Neuronal stem cell (in vitro differentiated cells): ENCODE measurements around the gene PIAS1.
"Not testable (repeated sequence)": the region's sequence is repeated elsewhere in the genome, so short reads cannot be mapped to it uniquely, and the experiment has no call there.

Experiments used
- DNase-seq: peaks from one replicate; pipeline ENCODE4 v3.0.0-alpha.2; 2013; ENCODE audit warnings: low spot score
- H2AFZ ChIP-seq: one replicate; pipeline ENCODE4 v1.6.1; 2013; ENCODE audit warnings: mild to moderate bottlenecking, low read length, inconsistent platforms
- H2AK5ac ChIP-seq: 2 replicates; pipeline ENCODE4 v1.6.1; 2013; ENCODE audit warnings: low read depth, mild to moderate bottlenecking, inconsistent platforms, low read length, moderate library complexity, mixed read lengths
- H2BK120ac ChIP-seq: 2 replicates; pipeline ENCODE4 v1.6.1; 2013; ENCODE audit warnings: low read depth, mild to moderate bottlenecking, inconsistent platforms, low read length, moderate library complexity, mixed read lengths
- H2BK12ac ChIP-seq: one replicate; pipeline ENCODE4 v1.6.1; 2013; ENCODE audit warnings: low read length, inconsistent platforms
- H2BK15ac ChIP-seq: 2 replicates; pipeline ENCODE4 v1.6.1; 2013; ENCODE audit warnings: mild to moderate bottlenecking, low read length, inconsistent platforms, mixed read lengths
- H2BK5ac ChIP-seq: one replicate; pipeline ENCODE4 v1.6.1; 2013; ENCODE audit warnings: inconsistent platforms, mild to moderate bottlenecking, low read length, moderate library complexity
- H3K14ac ChIP-seq: one replicate; pipeline ENCODE4 v1.6.1; 2013; ENCODE audit warnings: low read length, inconsistent platforms
- H3K18ac ChIP-seq: 2 replicates; pipeline ENCODE4 v1.6.1; 2013; ENCODE audit warnings: low read length, inconsistent platforms
- H3K23ac ChIP-seq: 2 replicates; pipeline ENCODE4 v1.6.1; 2013; ENCODE audit warnings: low read depth, mild to moderate bottlenecking, mixed read lengths, low read length, inconsistent platforms; ENCODE audit not compliant: poor library complexity
- H3K27ac ChIP-seq: replicated peaks from 3 replicates; pipeline ENCODE4 v1.5.1; 2013; ENCODE audit warnings: low read length, inconsistent platforms
- H3K27me3 ChIP-seq, 3 experiments: 2 replicates each; pipeline ENCODE4 v1.6.1; 2013; ENCODE audit warnings: low read length in 3 of 3, mild to moderate bottlenecking in 2 of 3, inconsistent platforms in 1 of 3, low read depth in 1 of 3, mixed read lengths in 1 of 3, moderate library complexity in 1 of 3; ENCODE audit not compliant: control insufficient read depth in 3 of 3, insufficient read depth in 3 of 3
- H3K36me3 ChIP-seq, 2 donors: replicated peaks in 1 of 2; 2 replicates each; pipeline ENCODE4 v1.6.1; 2013; ENCODE audit warnings: low read length in 2 of 2; ENCODE audit not compliant: control insufficient read depth in 2 of 2, insufficient read depth in 2 of 2
- H3K4ac ChIP-seq: 2 replicates; pipeline ENCODE4 v1.6.1; 2013; ENCODE audit warnings: inconsistent platforms, mild to moderate bottlenecking, low read length, moderate library complexity
- H3K4me1 ChIP-seq, 2 donors: 1 replicate in 1 of 2; 2 replicates in 1 of 2; pipeline ENCODE4 v1.6.1; 2013; ENCODE audit warnings: low read length in 2 of 2, low read depth in 1 of 2; ENCODE audit not compliant: control insufficient read depth in 2 of 2, insufficient read depth in 1 of 2
- H3K4me2 ChIP-seq: one replicate; pipeline ENCODE4 v1.6.1; 2013; ENCODE audit warnings: mild to moderate bottlenecking, low read length, inconsistent platforms; ENCODE audit not compliant: insufficient read depth, poor library complexity, severe bottlenecking
- H3K4me3 ChIP-seq, 2 donors: 2 replicates each; pipeline ENCODE4 v1.5.1; 2013; ENCODE audit warnings: low read length in 2 of 2, mild to moderate bottlenecking in 2 of 2, inconsistent platforms in 1 of 2, moderate library complexity in 1 of 2
- H3K79me1 ChIP-seq: one replicate; pipeline ENCODE4 v1.6.1; 2013; ENCODE audit warnings: low read depth, mild to moderate bottlenecking, inconsistent platforms, low read length, moderate library complexity
- H3K9ac ChIP-seq: one replicate; pipeline ENCODE4 v1.6.1; 2013; ENCODE audit warnings: mild to moderate bottlenecking, low read depth, low read length, inconsistent platforms; ENCODE audit not compliant: poor library complexity
- H3K9me3 ChIP-seq, 2 donors: replicated peaks in 1 of 2; 2 replicates each; pipeline versions ENCODE3 to v1.6.1; 2013; ENCODE audit warnings: low read length in 2 of 2, mild to moderate bottlenecking in 2 of 2, inconsistent platforms in 1 of 2, low read depth in 1 of 2, mixed read lengths in 1 of 2, moderate library complexity in 1 of 2; ENCODE audit not compliant: control insufficient read depth in 2 of 2, insufficient read depth in 1 of 2
- H4K8ac ChIP-seq: one replicate; pipeline ENCODE4 v1.6.1; 2013; ENCODE audit warnings: low read depth, mild to moderate bottlenecking, inconsistent platforms, low read length, moderate library complexity
- H4K91ac ChIP-seq: one replicate; pipeline ENCODE4 v1.6.1; 2013; ENCODE audit warnings: low read length, low read depth, mild to moderate bottlenecking, inconsistent platforms; ENCODE audit not compliant: poor library complexity
- WGBS, 2 donors: extraction: QIAGEN DNeasy Blood & Tissue Kit; methylation state at CpG; one replicate each; pipeline ENCODE4 v1.1.7; 2013; ENCODE audit warnings: missing lambda C conversion rate in 2 of 2, mixed read lengths in 1 of 2; ENCODE audit not compliant: insufficient read length in 2 of 2, insufficient replicate concordance in 1 of 2; ENCODE audit errors: extremely low coverage in 2 of 2; 5-methylcytosine and 5-hydroxymethylcytosine counted together

The PIAS1 gene

DNA sequence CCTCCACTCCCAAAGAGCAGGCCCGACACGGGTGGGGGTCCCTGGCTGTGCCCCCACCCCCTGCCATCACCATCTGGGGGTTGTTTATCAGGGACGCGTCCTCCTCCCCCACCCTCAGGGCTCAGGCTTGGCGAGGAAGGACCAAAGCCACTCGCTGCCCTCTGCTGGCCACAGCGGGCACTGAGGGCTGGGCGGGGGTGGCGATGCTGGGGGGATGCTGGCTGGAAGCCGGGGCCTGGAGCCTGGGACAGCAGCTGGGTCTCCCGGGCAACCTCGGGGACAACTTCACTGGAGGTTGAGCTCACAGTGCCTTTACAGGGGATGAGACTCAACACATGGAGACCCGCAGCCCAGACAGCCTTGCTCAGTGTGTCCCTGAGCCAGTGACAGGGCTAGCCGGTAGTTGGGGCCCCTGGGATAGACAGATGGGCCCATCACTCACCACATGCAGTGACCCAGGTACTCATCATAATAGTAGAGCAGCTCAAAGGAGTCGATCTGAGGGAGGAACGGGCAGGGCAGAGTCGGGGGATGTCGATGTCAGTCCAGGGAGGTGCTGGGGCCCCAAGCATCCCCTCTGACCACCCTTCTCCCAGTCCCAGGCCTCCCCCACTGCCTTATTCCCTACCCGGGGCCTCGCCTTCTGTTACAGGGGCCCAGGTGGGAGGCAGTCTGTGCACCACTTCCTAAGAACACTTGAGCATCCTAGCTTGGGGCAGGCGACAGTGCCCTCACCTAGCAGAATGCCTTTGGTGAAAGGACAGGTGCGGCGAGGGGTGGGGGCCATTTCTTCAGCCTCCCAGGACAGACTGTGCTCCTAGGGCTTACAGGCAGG is 156.9 kb downstream of the PIAS1 start:
- Histone ChIP-seq H3K14ac (peak overlapping the region; percentile 79), H2AK5ac (peak overlapping the region; percentile 71), H3K4me2 (no peak overlapping the region), H3K79me1 (peaks cover 15% of the 10 kb centered on the region), H3K4me3 (no peak overlapping the region), H4K91ac (no peak overlapping the region), H4K8ac (no peak overlapping the region), H3K27me3 (no peaks in the 10 kb centered on the region), H3K4ac (no peak overlapping the region), H2BK12ac (no peak overlapping the region), H3K4me1 (peaks cover 0 to 10% of the 10 kb centered on the region in 2 donors), H3K9ac (peak overlapping the region; percentile 44), H3K9me3 (no peaks in the 10 kb centered on the region), H2BK5ac (peak overlapping the region; percentile 19), H2AFZ (no peak overlapping the region), H2BK15ac (peak overlapping the region; percentile 21), H3K23ac (peak overlapping the region; percentile 57), H3K18ac (peak overlapping the region; percentile 93), H3K27ac (no peak overlapping the region), H2BK120ac (no peak overlapping the region), H3K36me3 (peaks cover 8 to 83% of the 10 kb centered on the region in 2 donors)
- peak; percentile 61 for DNase-seq
- WGBS, 2 donors: no CpG with 5 or more reads among the region's 23 CpGs

DNA sequence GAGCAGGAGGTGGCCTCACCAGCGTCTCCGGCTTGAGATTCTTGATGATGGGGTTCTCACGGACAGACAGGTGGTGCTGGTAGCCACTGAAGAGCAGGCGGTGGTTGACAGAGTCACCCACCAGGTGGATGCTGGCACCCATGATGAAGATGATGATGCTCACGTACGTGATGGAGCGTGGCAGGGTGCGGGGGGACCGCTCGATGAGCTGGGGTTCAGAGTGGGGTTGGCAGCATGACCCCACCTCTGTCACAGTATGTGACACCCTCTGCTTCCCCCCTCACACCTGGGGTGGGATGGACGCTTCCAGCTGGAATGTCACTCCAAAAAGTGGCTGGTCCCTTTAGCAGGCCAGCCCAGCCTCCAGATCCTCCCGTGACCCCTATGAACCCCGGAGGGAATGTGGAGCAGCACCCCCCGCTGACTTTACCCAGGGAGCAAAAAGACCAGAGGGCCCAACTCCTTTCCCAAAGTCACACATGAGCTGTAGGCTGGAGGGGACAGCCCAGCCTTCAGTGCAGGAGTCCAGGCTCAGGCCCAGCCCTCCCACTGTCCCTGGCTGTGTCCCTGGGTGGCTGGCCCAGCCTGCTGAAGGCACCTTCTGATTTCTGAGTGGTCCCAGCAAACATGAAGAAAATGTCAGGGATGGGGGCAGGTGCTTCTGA is 157.7 kb downstream of the PIAS1 start:
- no peaks in the 10 kb centered on the region for H3K9me3 ChIP-seq
- H3K9ac ChIP-seq: peak overlapping the region; percentile 12
- no peak overlapping the region for H3K4me3 ChIP-seq
- peak overlapping the region; percentile 39 for H2AK5ac ChIP-seq
- H3K27me3 ChIP-seq: no peaks in the 10 kb centered on the region
- no peak overlapping the region for H4K91ac ChIP-seq
- H4K8ac ChIP-seq: no peak overlapping the region
- H3K14ac ChIP-seq: no peak overlapping the region
- no peak overlapping the region for H2BK15ac ChIP-seq
- H3K18ac ChIP-seq: no peak overlapping the region
- H3K4me2 ChIP-seq: no peak overlapping the region
- H3K27ac ChIP-seq: no peak overlapping the region
- no peak overlapping the region for H2BK120ac ChIP-seq
- no peak overlapping the region for H2AFZ ChIP-seq
- no peak for DNase-seq
- H3K4ac ChIP-seq: no peak overlapping the region
- no peak overlapping the region for H3K23ac ChIP-seq
- H3K79me1 ChIP-seq: peaks cover 11% of the 10 kb centered on the region
- H2BK12ac ChIP-seq: no peak overlapping the region
- H3K4me1 ChIP-seq: peaks cover 0 to 6% of the 10 kb centered on the region in 2 donors
- H3K36me3 ChIP-seq: peaks cover 8 to 83% of the 10 kb centered on the region in 2 donors
- no CpG with 5 or more reads among the region's 14 CpGs for WGBS, 2 donors
- no peak overlapping the region for H2BK5ac ChIP-seq

DNA sequence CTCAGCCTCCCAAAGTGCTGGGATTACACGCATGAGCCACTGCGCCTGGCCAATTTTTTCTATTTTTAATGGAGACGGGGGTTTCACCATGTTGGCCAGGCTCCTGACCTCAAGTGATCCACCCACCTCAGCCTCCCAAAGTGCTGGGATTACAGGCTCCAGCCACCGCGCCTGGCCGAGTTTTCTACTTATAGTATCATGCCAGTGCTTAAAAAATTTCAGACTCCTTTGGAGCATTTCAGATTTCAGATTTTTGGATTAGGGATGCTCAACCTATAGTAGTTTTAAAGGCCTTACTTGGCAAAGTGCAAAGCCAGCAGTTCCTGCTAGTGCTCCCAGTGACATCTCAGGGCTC is 159.4 kb downstream of the PIAS1 start:
- peaks cover 10 to 85% of the 10 kb centered on the region in 2 donors for H3K36me3 ChIP-seq
- not testable (repeated sequence) for H2BK5ac ChIP-seq, H2BK120ac ChIP-seq, H3K18ac ChIP-seq, H2BK15ac ChIP-seq, H3K23ac ChIP-seq, H3K4me2 ChIP-seq, H2AFZ ChIP-seq, H4K8ac ChIP-seq, H3K9me3 ChIP-seq, H2AK5ac ChIP-seq, H3K14ac ChIP-seq, H3K4me1 ChIP-seq, H3K27me3 ChIP-seq, DNase-seq, H3K4me3 ChIP-seq, H3K79me1 ChIP-seq, H2BK12ac ChIP-seq, H4K91ac ChIP-seq, H3K27ac ChIP-seq, H3K4ac ChIP-seq, H3K9ac ChIP-seq
- WGBS, 2 donors: no CpG with 5 or more reads among the region's 6 CpGs
